Pulmonary artery endothelial cell (primary cell): ENCODE measurements around the gene MAPK7. TPM values are rescaled to one million over a fixed set of nuclear protein-coding genes. Genes with fewer than 3 reads are reported as not detected.

ENCODE experiments used
- DNase-seq: peaks from one replicate; pipeline ENCODE4 v3.0.0-alpha.2; 2011; ENCODE audit warnings: low read depth, low spot score
- total RNA-seq: library from RNA; depleted of rRNA; stranded (reverse); fragments of >200 nt; gene quantifications from 2 replicates; pipeline ENCODE4 v1.2.3, GENCODE V29; 2014

The MAPK7 gene
- total RNA-seq, 1 donor from 2014 or later, result 8.5 TPM

DNA sequence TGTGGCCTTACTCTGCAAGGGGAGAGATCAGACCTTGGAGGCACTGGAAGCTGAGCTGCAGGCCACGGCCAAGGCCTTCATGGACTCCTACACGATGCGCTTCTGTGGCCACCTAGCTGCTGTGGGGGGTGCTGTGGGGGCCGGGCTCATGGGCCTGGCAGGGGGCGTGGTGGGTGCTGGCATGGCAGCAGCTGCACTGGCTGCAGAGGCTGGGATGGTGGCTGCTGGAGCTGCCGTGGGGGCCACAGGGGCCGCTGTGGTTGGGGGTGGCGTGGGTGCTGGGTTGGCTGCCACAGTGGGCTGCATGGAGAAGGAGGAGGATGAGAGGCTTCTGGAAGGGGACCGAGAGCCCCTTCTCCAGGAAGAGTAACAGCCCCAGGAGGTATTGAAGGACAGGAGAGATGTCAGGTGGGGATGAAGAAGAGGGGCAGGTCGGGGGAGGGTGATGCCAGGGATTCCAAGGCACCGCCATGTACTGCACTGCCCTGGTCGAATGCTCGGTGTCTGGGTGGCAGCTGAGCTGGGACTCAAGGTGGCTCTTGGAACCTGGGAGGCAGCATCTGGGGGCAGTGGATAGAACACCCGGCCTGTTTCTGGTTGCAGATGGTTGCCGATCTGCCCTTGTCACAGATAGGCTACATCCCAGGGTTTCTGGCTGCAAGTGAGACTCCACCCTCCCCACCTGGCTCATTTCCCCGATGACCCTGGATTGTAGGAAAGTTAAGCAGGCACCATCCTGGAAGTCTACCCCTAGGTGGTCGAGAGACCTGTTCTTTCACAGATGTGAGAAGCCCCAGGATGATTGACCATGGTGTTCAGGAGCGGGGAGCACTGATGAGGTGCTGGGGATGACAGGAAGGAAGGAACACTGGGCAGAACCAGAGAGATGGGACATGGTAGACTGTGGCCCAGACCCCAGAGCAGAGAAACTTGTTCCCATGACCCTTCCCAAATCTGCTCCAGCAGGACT, 37.8 kb downstream of the MAPK7 start:
- no peak for DNase-seq

DNA sequence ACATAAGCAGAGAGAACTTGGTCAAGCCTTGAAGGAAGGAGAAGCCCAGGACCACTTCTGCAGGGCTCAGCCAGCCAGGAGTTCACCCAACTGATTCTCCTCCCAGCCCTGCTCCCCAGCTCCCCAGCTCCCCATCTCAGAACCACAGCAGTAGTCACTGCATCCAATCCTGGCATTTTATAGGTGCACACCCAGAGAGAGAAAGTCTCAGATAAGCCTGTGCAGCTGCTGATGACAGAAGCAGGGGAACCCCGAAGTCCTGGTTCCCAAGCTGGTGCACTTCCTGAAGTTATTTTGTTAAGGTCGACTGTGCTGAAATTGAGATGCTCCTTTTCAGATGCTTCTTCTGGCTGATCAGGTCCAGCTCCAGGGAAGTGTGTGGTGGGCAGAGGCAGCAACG, 39.3 kb downstream of the MAPK7 start:
- no peak for DNase-seq

DNA sequence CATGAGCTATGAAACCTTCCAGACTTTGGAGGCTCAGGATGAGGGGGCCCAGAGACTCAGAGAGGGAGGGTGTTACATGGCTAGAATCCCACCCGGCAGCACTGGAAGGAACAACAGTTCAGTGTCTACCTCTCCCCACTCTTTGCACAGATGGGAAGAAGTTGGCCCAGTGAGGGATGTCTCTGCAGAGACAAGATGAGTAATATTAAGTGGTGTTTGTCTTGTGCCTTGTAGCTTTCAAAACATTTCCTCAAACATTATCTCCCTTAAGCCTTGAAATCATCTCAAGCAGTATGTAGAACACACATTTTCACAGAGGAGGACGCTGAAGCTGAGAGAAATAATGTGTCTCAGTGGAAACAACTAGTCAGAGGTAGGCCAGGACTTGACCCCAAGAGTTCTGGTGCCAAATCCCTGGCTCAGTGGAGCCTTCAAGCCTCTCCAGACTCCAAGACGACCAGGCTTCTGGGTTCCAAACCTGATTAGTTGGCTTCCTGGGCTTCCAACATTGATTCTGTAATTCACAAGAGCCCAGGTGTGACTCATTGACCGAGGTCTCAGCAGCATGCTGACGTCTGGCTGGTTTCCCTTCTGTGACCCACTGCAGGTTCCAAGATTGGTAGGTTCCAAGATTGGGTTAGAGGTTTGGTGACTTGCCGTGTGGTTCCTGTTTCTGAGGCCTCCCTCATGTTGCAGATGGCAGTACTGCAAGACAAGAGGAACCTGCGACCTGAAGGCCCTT, 40.1 kb downstream of the MAPK7 start:
- DNase-seq, result peak; percentile 5

DNA sequence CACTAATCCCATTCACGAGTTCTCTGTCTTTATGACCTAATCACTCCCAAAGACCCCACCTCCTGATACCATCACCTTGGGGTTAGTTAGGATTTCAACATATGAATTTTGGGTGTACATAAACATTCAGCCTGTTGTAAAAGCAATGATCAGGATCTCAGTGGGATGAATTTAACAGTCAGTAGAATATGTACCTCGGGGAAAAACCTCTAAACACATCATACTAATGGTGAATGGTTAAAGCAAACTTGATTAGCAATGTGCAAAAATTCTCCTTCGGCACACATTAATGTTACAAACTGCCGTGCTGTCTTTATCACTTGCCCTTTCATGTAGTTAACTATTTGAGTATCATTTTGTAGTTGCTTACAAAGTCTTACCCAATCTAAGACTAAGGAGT, 42.9 kb downstream of the MAPK7 start:
- no peak for DNase-seq

DNA sequence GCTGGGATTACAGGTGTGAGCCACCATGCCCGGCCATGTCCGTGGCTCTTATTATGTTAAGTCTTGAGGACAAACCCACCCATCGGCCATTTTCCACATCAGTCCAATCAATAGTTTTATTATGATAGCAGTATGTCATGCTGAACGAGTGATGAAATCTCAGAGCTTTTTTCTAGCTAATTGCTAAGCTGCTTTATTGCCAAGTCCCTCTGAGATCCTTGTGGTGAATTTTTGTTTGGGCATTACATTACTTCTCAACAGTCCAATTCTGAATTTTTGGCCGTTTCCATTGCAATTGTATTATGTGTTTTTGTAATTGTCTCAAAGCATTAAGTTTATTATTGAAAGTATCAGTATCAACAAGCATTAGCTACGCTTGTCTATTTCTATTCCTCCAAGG, 43.6 kb downstream of the MAPK7 start:
- DNase-seq, result no peak

DNA sequence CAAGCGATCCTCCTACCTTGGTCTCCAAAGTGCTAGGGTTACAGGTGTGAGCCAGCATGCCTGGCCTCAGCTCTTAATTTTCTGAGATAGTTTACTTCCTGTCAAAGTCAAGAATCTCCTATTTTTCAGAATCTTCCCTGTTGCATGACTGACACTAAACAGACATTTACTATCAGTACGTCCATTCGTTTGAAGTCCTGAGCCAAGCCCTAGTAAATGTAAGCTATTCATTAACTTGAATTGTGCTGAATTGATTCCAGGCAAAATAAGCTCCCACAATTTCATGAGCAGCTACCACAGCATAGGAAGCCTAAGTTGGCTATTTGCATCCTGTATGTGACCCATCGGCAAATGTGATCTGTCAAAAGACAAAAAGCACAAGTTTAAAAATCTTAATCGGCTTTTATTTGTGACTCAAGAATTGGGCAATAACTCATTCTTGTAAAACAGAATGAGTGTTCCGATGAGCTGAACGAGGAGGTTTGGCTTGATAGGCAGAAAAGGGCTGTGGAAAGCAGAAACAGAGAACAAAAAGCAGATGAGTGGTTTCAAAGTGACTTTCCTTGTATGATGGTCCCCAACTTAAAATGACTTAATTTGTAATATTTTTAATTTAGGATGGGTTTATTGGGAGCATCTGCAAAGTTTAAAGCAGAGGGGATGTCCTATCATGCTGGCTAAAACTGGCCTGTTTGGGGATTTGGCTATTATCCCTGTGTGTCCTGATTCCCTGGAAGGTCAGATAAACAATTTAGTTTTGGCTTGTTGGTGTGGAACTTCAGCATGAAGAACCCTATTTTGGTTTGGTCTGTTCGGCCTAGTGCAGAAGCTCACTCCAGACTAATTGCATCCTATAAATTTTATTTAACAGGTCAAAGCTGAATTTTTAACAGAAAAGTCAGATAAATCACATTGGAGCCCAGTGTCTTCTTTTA, 46.9 kb downstream of the MAPK7 start:
- DNase-seq, result no peak

DNA sequence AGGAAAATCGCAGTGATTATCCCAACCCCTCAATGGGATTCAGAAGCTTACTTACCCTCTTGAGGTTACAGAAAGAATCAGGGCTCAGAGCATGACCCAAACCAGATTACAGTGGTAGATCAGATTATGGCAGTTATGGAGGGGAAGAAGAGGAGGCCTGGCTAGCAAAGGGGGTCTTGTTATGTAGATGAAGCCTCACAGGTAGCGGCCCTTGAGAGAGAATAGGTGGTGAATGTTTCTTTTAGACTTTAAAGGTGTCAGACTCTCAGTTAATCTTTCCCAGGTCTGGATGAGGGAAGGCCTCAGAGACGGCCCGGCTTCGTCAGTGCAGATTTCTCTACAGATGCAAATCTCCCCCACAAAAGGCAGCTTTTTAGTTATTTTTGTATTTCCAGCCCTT, 48.3 kb downstream of the MAPK7 start:
- DNase-seq, result no peak

DNA sequence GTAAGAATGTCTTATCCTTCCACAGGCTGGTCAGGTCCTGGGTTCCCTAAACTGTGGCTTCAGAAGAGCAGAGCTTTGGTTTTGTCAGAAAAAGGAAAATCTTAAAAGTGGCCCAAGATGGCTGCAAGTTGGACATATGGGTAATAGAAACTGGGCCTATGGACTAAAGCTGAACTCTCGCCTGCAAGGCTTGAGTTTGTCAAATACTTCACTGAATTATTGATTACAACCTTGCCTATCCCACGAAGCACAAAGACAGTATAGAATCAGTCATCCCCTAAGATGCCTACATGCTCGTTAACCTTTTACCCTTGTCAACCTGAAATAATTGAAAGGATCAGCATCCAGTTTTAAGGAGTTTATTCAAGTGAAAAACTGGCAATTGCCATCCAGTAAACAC, 53.4 kb downstream of the MAPK7 start:
- no peak for DNase-seq

Other genes starting within 250 kb of the MAPK7 start
- gene EPN2, start 141.1 kb upstream of the MAPK7 start, total RNA-seq, result 30.8 and 44.7 TPM in 2 replicates
- 16.1 and 39.7 TPM in 2 replicates for gene B9D1, start 15.8 kb upstream of the MAPK7 start, total RNA-seq
- not detected in 2 replicates for gene MFAP4, start 8.7 kb downstream of the MAPK7 start, total RNA-seq
- gene RNF112, start 32.7 kb downstream of the MAPK7 start, total RNA-seq, result 0.07 TPM in 2 replicates
- 9.8 and 11.6 TPM in 2 replicates for gene SLC47A1, start 155.4 kb downstream of the MAPK7 start, total RNA-seq